SK-N-MC (cell line): ENCODE measurements around the gene UIMC1.

Experiments
- DNase-seq: peaks from one replicate; pipeline ENCODE4 v3.0.0-alpha.2; 2011; ENCODE audit warnings: low read depth, low spot score
- H3K27ac ChIP-seq: fragments of 200-600 bp; sonication (generic); 2 replicates; pipeline ENCODE4 v1.5.1; 2016; ENCODE audit warnings: mixed run types
- H3K36me3 ChIP-seq: fragments of 200-600 bp; sonication (generic); 2 replicates; pipeline ENCODE4 v1.6.1; 2017; ENCODE audit warnings: antibody characterized with exemption, low read length, mixed read lengths; ENCODE audit not compliant: insufficient read depth
- H3K4me3 ChIP-seq: fragments of 200-600 bp; sonication (generic); 2 replicates; pipeline ENCODE4 v1.5.1; 2016
- H3K9ac ChIP-seq: fragments of 200-600 bp; sonication (generic); 2 replicates; pipeline ENCODE4 v1.8.0; 2017; ENCODE audit warnings: mixed run types, mixed read lengths; ENCODE audit not compliant: insufficient read length
- H3K9me3 ChIP-seq: fragments of 200-600 bp; sonication (generic); 2 replicates; pipeline ENCODE4 v1.6.1; 2017; ENCODE audit warnings: low read depth, mild to moderate bottlenecking, antibody characterized with exemption, low read length, moderate library complexity, mixed read lengths
- EZH2 ChIP-seq: fragments of 200-600 bp; sonication (generic); IDR thresholded peaks from one replicate; pipeline ENCODE4 v1.6.1; 2017; ENCODE audit warnings: antibody characterized with exemption
- FOXP2 ChIP-seq: optimal IDR thresholded peaks from 2 replicates; pipeline ENCODE3; 2011; ENCODE audit warnings: mild to moderate bottlenecking, moderate library complexity; ENCODE audit not compliant: insufficient read depth; ENCODE audit errors: extremely low read length, control extremely low read depth
- POLR2AphosphoS5 ChIP-seq: IDR thresholded peaks from 2 replicates; pipeline ENCODE4 v1.6.1; 2012; ENCODE audit warnings: mild to moderate bottlenecking, low read depth, low read length, borderline replicate concordance

UIMC1 gene

DNA sequence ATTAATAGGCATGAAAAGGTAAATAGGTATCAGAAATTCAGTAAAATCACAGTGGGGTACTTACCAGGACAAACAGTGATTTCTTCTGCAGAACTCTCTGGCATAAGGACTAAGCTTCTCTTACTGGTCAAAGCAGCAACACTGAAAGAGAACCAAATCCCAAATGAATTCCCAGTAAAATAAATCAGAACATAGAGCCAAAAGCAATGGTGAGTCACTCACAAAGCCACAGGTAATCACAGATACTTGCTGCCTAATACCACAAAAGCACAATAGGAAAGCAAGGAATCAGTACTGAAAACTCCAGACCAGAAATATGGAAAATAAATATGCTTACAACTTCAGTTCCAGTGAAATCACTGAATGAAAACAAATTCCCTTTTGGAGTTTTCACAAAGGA lies 50.7 kb downstream of the UIMC1 start:
- Histone ChIP-seq H3K9me3 (no peaks in the 10 kb centered on the region), H3K27ac (no peak overlapping the region), H3K9ac (no peak overlapping the region), H3K4me3 (no peak overlapping the region), H3K36me3 (peaks cover 40% of the 10 kb centered on the region)
- DNase-seq, result no peak
- TF ChIP-seq POLR2AphosphoS5 (no peak), EZH2 (no peak), FOXP2 (no peak)

DNA sequence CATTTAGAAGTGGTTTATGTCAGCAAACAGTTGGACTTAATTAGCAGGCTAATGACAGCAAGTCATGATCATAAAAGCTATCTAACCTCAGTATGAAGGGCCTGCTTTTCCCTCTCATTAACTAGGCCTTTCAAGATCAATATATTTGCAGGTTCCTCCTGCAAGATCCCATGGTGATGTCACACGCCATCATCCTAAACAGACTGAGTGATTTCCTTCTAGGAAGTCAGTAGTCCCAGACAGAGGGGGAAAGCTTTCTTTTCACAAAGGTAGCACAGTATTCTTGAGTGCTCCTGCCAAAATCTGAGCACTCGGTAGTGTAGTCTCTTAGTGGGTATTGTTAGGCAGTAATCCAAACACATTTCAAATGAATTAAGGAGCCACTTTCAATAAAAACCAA lies 52.5 kb downstream of the UIMC1 start:
- Histone ChIP-seq H3K27ac (no peak overlapping the region), H3K4me3 (no peak overlapping the region), H3K36me3 (peaks cover 55% of the 10 kb centered on the region), H3K9me3 (no peaks in the 10 kb centered on the region), H3K9ac (no peak overlapping the region)
- DNase-seq, result no peak
- TF ChIP-seq POLR2AphosphoS5 (no peak), FOXP2 (no peak), EZH2 (no peak)

DNA sequence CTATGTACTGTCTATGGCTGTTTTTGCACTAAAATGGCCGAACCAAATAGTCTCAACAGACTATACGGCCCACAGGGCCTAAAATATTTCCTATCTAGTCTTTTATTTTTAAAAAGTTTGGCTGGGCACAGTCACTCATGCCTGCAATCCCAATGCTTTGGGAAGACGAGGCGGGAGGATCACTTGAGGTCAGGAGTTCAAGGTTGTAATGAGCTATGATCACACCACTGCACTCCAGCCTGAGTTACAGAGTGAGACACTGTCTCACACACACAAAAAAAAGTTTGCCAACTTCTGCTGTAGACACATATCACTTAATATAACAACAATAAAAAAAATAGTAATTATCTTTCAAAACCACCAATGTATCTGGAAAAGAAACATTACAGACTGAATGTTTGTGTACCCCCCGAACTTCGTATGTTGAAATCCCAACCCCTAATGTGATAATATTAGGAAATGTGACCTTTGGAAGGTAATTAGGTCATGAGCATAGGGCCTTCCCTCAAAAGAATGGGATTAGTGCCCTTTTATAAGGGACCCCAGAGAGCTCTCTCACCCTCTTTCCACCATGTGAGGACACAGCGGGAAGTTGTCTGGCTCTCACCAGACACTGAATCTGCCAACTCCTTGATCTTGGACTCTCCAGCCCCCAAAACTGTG lies 53.9 kb downstream of the UIMC1 start:
- no peak for TF ChIP-seq EZH2
- TF ChIP-seq FOXP2, result no peak
- no peak for TF ChIP-seq POLR2AphosphoS5

DNA sequence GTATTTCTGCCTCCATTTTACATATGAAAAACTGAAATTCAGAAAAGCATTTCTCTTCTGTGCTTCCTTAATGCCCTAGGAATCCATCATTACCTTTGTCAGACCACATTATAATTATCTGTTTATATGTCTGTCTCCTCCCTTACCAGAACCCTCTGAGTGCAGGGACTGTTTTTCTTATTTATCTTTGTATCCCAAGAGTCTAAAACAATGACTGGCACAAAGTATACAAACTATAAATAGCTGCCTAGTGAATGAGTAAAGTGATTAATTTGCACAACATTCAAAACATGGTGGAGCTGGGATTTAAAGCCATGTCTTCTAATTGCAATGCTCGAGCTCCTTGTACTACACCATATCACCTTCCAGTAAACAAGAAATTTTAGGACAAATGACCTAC lies 58.1 kb downstream of the UIMC1 start:
- Histone ChIP-seq H3K36me3 (peaks cover 61% of the 10 kb centered on the region), H3K27ac (no peak overlapping the region), H3K9ac (no peak overlapping the region), H3K9me3 (no peaks in the 10 kb centered on the region), H3K4me3 (no peak overlapping the region)
- TF ChIP-seq POLR2AphosphoS5, result no peak
- TF ChIP-seq EZH2, result no peak
- no peak for TF ChIP-seq FOXP2
- DNase-seq, result no peak

More for the DNA sequence above, 53.9 kb downstream of the UIMC1 start:
- H3K27ac ChIP-seq, result no peak overlapping the region
- peaks cover 55% of the 10 kb centered on the region for H3K36me3 ChIP-seq
- no peak overlapping the region for H3K9ac ChIP-seq
- no peak for DNase-seq
- H3K9me3 ChIP-seq, result no peaks in the 10 kb centered on the region
- no peak overlapping the region for H3K4me3 ChIP-seq

DNA sequence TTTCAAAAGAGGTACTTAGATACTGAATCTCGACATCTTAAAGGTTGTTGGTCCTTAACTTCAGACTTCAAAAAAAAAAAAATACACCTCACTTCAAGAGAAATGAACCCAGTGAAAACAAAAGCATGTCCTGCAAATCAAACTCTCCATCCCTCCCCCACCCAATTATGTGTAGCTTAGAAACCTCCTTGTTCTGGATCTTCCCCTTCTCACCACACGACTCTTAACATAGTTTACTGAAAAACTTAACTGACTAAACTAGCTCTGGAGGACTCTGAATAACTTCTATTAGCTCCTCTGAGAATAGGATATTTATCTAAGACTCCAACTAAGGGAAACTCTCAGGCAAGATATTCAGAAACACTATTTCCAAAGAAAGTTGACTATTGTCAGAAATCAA lies 58.7 kb downstream of the UIMC1 start:
- H3K9me3 ChIP-seq, result no peaks in the 10 kb centered on the region
- TF ChIP-seq FOXP2 (no peak), POLR2AphosphoS5 (no peak), EZH2 (no peak)
- peaks cover 63% of the 10 kb centered on the region for H3K36me3 ChIP-seq
- H3K9ac ChIP-seq, result no peak overlapping the region
- no peak for DNase-seq
- no peak overlapping the region for H3K27ac ChIP-seq
- no peak overlapping the region for H3K4me3 ChIP-seq

DNA sequence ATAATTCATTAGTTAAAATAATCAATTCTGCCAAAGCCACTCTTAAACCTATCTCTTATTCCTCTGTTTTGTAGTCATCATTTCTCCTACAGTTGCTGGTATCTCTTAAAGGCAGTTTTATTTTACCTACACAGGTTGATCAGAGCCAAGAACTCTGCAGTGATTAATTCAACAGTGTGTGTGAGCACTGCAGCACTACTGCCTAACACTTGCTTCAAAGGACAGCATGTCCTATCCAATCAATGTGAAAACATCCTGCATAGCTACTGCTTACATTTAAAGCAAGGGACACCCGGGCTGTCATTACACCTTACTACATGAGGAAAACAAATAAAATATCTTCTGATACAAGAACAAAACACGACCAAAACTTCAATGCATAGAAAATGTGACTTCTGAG lies 62.3 kb downstream of the UIMC1 start:
- H3K4me3 ChIP-seq, result no peak overlapping the region
- TF ChIP-seq FOXP2 (no peak), POLR2AphosphoS5 (no peak), EZH2 (no peak)
- no peak for DNase-seq
- peaks cover 61% of the 10 kb centered on the region for H3K36me3 ChIP-seq
- H3K27ac ChIP-seq, result no peak overlapping the region
- H3K9me3 ChIP-seq, result no peaks in the 10 kb centered on the region
- H3K9ac ChIP-seq, result no peak overlapping the region

DNA sequence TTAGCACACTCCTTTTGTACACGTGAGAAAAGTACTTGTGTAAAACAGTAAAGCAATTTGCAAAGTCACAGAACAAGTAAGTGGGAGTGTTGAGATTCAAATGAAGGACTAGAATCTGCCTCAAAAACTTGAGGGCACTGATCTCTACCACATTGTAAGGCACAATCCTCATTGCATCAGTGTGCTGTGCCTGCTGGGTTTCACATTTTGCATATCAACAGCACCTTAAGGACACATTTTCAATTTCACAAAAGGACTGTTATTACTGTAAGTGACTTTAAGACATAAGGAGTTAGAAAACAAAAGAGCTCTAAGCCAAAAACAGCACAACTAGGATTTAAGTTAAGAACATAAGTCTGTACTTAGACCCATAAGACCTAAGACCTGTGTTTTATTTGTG lies 62.8 kb downstream of the UIMC1 start:
- no peaks in the 10 kb centered on the region for H3K9me3 ChIP-seq
- no peak overlapping the region for H3K27ac ChIP-seq
- H3K36me3 ChIP-seq, result peaks cover 63% of the 10 kb centered on the region
- TF ChIP-seq POLR2AphosphoS5 (no peak), FOXP2 (no peak)
- H3K4me3 ChIP-seq, result no peak overlapping the region
- H3K9ac ChIP-seq, result no peak overlapping the region
- no peak for DNase-seq

DNA sequence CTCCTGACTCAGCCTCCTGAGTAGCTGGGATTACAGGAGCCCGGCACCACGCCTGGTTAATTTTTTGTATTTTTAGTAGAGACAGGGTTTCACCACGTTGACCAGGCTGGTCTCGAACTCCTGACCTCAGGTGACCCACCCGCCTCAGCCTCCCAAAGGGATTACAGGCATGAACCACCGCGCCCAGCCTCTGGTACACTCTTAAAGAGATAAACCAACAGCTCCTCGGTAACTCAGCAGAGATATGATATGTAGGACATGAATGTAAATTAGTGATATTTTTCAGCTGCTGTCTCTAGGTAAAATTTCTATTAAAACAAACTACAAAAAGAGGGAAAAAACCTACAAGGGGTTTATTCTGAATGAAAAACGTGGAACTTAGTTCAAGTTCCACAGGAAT lies 64.6 kb downstream of the UIMC1 start:
- TF ChIP-seq FOXP2 (no peak), EZH2 (no peak), POLR2AphosphoS5 (no peak)
- DNase-seq, result no peak
- H3K27ac ChIP-seq, result no peak overlapping the region
- no peak overlapping the region for H3K4me3 ChIP-seq
- no peak overlapping the region for H3K9ac ChIP-seq
- no peaks in the 10 kb centered on the region for H3K9me3 ChIP-seq
- peaks cover 59% of the 10 kb centered on the region for H3K36me3 ChIP-seq

DNA sequence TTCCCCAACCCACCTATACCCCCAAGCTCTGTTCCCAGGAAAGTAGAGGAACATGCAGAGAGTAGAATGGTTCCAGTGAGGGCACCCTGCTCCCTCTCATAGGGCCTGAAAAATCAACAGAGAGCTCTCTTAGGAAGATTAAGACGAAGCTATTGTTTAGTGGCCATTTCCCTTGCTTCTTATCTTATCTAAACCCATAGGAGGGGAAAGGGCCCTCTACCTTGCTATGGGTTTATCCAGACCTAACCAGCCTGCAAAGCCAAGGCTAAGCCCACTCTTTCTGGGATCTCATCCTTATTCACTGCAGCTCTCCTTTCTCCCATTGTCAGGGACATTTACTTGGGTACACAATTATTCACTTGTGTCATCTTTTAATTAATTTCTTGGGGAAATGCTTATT lies 68.1 kb downstream of the UIMC1 start:
- no peak overlapping the region for H3K9ac ChIP-seq
- no peak overlapping the region for H3K4me3 ChIP-seq
- DNase-seq, result no peak
- TF ChIP-seq FOXP2 (no peak), EZH2 (no peak), POLR2AphosphoS5 (no peak)
- H3K36me3 ChIP-seq, result peaks cover 44% of the 10 kb centered on the region
- H3K9me3 ChIP-seq, result no peaks in the 10 kb centered on the region
- H3K27ac ChIP-seq, result no peak overlapping the region
